HG03342 (cell line): ENCODE results near the gene CFAP99.

ENCODE experiments used
- ATAC-seq: cut with Tn5 transposase; IDR thresholded peaks from one replicate; pipeline ENCODE4 v1.9.1; 2021; ENCODE audit warnings: mild to moderate bottlenecking, moderate library complexity; ENCODE audit not compliant: unreplicated experiment

CFAP99 gene

DNA sequence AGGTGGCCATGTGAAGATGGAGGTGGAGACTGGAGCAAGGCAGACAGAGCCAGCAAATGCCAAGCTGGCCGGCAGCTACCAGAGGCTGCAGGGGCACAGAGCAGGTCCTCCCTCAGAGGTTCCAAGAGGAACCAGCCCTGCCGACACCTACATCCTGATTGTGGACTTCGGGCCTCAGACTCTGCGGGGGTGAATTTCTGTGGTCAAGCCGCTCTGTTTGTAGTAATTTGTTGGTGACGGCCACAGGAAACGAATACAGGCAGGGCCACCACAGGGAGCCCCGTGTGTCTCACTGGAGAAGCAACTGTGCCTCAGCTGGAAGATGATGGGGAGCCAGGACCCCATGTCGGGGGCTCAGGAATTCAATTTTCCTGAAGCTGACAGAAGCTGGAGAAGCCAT lies 28.6 kb upstream of the CFAP99 start:
- no peak for ATAC-seq

GRCh38 chr4:2390784-2391421 lies 27.9 kb upstream of the CFAP99 start:
- ATAC-seq: no peak

GRCh38 chr4:2393353-2394270 lies 25.1 kb upstream of the CFAP99 start:
- ATAC-seq: no peak

DNA sequence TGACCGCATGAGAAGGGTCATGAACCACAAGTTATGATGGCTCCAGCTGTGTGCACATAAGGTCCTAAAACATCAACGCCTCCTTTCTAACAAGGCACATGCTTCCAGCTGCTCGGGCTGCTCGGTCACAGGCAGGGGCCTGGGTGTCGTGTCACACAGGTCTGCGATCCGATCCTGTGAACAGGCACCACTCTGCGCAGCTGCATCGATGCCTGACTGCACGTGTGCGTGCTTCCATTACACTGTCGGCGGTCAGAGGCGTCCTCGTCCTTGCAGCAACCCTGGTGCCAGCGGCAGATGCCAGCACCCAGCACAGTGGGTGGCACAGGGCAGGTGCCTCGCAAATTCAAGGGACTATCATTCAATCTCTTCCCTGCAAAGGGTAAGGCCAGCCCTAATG lies 24.2 kb upstream of the CFAP99 start:
- ATAC-seq: no peak

GRCh38 chr4:2395038-2395437 lies 23.7 kb upstream of the CFAP99 start:
- no peak for ATAC-seq

GRCh38 chr4:2395584-2395983 lies 23.2 kb upstream of the CFAP99 start:
- ATAC-seq: no peak

- no peak for ATAC-seq
These were observed 21.9 kb upstream of the CFAP99 start for GRCh38 chr4:2396781-2397368.

DNA sequence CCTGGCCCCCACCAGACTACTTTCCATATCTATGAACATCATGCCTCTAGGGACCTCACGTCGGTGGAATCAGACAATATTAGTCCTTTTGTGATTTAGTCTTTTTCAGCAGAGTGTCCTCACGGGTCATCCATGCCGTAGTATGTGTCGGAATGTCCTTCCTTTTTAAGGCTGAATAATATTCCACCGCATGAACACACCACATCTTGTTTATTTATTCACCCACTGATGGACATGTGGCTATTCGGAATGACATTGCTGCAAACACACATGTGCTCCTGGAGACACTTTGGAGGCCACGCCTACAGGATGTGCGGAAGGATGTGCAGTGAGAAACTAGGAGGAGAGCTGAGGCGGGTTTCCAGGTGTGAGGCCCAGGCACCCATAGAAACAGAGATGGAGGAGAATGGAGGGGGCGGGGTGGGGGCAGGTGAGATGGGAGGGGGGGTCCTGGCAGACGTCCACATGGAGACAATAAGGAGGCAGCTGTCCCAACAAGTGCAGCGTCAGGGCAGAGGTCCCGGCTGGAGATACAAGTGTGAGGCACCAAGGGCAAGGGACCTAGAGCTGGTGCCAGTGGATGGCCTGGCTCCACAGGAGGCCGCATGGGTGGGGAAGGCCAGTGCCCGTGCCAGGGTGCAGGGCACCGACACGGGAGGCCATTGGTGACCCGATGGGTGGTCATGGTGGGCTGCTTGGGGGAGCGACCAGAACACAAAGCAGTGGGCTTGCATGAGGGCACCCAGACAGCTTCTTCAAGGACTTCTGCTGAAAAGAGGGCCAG lies 21.0 kb upstream of the CFAP99 start:
- no peak for ATAC-seq

- ATAC-seq: no peak
These were observed 19.5 kb upstream of the CFAP99 start for GRCh38 chr4:2399216-2399615.

DNA sequence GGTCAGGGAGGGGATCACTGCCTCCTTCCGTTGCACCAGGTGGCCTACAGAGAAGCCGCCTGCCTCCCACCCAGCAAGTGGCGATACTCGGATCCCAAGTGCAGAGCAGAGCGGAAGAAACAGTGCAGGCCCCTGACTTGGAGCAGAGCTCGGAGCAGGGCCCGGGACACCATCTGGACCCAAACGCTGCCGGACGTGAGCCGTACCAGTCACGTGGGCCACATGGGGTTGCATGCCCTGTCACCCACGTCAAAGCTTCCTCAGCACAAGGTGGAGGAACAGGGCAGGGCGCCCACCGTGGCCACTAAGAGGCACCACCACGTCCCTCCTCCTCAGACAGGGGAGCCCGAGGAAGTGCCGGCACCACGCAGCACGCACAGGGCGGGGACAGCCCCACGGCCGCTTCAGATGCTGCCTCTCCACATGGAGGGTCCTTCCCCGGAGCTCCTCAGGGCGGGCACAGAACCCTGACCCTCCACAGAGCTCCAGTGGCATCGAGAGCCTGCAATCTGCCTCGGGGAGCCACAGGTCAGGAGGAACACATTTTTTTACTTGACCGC lies 19.0 kb upstream of the CFAP99 start:
- ATAC-seq: no peak

GRCh38 chr4:2400841-2401609 lies 17.7 kb upstream of the CFAP99 start:
- no peak for ATAC-seq

- no peak for ATAC-seq
These were observed 17.2 kb upstream of the CFAP99 start for GRCh38 chr4:2401610-2401983.

GRCh38 chr4:2402048-2402842 lies 16.5 kb upstream of the CFAP99 start:
- no peak for ATAC-seq

- no peak for ATAC-seq
These were observed 15.8 kb upstream of the CFAP99 start for GRCh38 chr4:2402941-2403340.

GRCh38 chr4:2406406-2406805 lies 12.3 kb upstream of the CFAP99 start:
- no peak for ATAC-seq

DNA sequence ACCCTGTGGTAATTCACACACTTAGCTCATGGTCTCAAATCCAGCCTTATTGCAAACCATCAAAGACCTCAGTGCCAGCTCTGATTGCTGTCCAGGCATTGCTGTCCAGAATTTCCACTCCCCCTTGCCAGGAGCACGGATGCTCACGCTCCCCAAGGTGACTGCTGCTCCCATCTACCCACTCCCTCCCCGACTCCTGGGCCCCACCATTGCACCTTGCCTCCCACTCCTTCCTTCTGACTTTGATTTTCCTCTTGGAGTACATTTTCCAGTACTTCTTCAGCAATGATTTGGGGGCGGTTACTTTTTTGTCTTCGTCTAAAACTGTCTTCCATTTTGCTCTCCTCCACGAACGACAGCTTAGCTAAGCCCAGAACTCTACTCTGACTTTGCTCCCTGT lies 11.8 kb upstream of the CFAP99 start:
- no peak for ATAC-seq

DNA sequence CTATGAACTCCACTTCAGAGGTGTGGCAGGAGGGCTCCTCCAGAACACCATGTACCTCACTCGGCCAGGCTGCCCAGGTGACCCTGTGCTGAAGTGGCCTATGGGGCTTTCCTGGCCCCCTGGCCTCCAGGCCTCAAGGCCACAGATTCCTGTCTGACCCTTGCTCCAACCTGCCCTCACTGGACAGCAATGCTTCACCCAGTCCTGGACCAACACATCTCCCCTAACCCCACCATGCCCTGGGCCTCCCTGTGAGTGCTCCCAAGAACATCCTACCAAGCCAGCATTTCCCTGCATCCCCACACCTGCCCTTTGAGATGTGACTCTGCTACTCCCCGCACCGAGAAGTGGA lies 10.8 kb upstream of the CFAP99 start:
- no peak for ATAC-seq

- ATAC-seq: no peak
These were observed 10.3 kb upstream of the CFAP99 start for GRCh38 chr4:2408401-2408958.

DNA sequence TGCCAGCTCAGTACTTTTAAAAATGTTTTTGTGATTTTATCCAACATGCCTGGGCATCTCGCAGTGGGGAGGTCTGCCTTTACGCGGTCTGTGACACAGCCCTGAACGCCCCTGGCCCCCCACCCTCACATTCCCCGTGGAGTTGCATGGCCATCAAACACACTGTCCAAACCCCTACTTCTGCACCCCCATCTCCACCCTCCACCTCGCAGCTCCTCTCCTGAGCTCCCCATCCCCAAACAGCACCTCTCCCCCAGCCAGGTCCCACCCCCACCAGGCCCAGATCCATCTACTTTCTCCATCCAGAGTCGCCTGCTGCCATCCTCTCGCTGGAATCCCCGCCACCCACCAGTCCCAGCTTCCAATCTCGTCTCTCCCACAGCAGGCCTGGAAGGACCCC lies 9.8 kb upstream of the CFAP99 start:
- ATAC-seq: no peak
